K562 (cell line): ENCODE results near the gene USH2A. TPM values are rescaled to one million over a fixed set of nuclear protein-coding genes. Genes with fewer than 3 reads are reported as not detected.

Experiments used
- ATAC-seq: fragments of 200-7000 bp; cut with Tn5 transposase; 3 replicates; pipeline ENCODE4 v1.9.1; 2020; ENCODE audit warnings: moderate library complexity
- BruUV-seq: library from RNA; stranded (reverse); fragments of 400-500 nt; replicated peaks from 2 replicates; lab custom pipeline; 2021; lab: Mats Ljungman, UMichigan
- CTCF ChIA-PET: fragments of 300-600 bp; formaldehyde crosslinking; extraction: SDS; loops from one replicate; lab custom pipeline; 2021; ENCODE audit warnings: low intra/inter-chr PET ratio; lab: Yijun Ruan, JAX
- POLR2A ChIA-PET: fragments of 300-600, 350-650 bp; sonication (Branson Sonifier 250); formaldehyde crosslinking; extraction: SDS; loops from one replicate; lab custom pipeline; 2021; ENCODE audit warnings: antibody characterized with exemption, inconsistent platforms; lab: Yijun Ruan, JAX
- DNase-seq, 4 experiments: peaks; one replicate each; pipeline versions ENCODE4 v3.0.0 to v3.0.0-alpha.2; 2011 to 2018; ENCODE audit warnings: low spot score in 3 of 4, mixed read lengths in 3 of 4; ENCODE audit errors: extremely low read depth in 1 of 4
- FAIRE-seq: peaks from 2 replicates; lab custom pipeline; 2011; peaks lifted over from hg19 to GRCh38; lab: Jason Lieb, UNC
- H2AFZ ChIP-seq: 2 replicates; pipeline ENCODE4 v1.6.0; 2011; ENCODE audit warnings: low read depth, low read length, control low read depth, inconsistent platforms
- H3K27ac ChIP-seq: fragments of 200-600 bp; 3 replicates; pipeline ENCODE4 v1.8.0; 2011; ENCODE audit warnings: low read depth, mild to moderate bottlenecking, control low read depth, inconsistent platforms, low read length, moderate library complexity, mixed read lengths; ENCODE audit errors: extremely low read depth
- H3K27me3 ChIP-seq, 2 experiments: fragments of 300-600 bp in 1 of 2; 2 replicates in 1 of 2; 3 replicates in 1 of 2; pipeline versions ENCODE4 v1.6.0 to v1.8.0; 2011; ENCODE audit warnings: inconsistent platforms in 2 of 2, low read length in 2 of 2, mild to moderate bottlenecking in 1 of 2, mixed read lengths in 1 of 2, moderate library complexity in 1 of 2; ENCODE audit not compliant: control insufficient read depth in 2 of 2, insufficient read depth in 2 of 2
- H3K36me3 ChIP-seq: fragments of 300-600 bp; 3 replicates; pipeline ENCODE4 v1.8.0; 2011; ENCODE audit warnings: mild to moderate bottlenecking, low read length, inconsistent platforms; ENCODE audit not compliant: control insufficient read depth, insufficient read depth
- H3K4me1 ChIP-seq, 2 experiments: fragments of 200-600 bp in 1 of 2; replicated peaks in 1 of 2; 2 replicates in 1 of 2; 3 replicates in 1 of 2; pipeline versions ENCODE4 v1.5.1 to v1.8.0; 2011; ENCODE audit warnings: inconsistent platforms in 2 of 2, low read length in 2 of 2, mild to moderate bottlenecking in 1 of 2, mixed read lengths in 1 of 2, moderate library complexity in 1 of 2; ENCODE audit not compliant: control insufficient read depth in 2 of 2, insufficient read depth in 2 of 2
- H3K4me2 ChIP-seq: 2 replicates; pipeline ENCODE4 v1.6.1; 2011; ENCODE audit warnings: low read length, control low read depth, inconsistent platforms, mixed read lengths; ENCODE audit not compliant: insufficient read depth
- H3K4me3 ChIP-seq: fragments of 200-600 bp; sonication (generic), shearing (Covaris generic); 2 replicates; pipeline ENCODE4 v1.5.1; 2016; ENCODE audit warnings: control low read depth, inconsistent platforms
- H3K79me2 ChIP-seq: fragments of 200-600 bp; 3 replicates; pipeline ENCODE4 v1.8.0; 2011; ENCODE audit warnings: low read length, inconsistent platforms; ENCODE audit not compliant: control insufficient read depth, insufficient read depth
- H3K9ac ChIP-seq, 2 experiments: 2 replicates each; pipeline versions ENCODE4 v1.6.0 to v1.6.1; 2011; ENCODE audit warnings: low read depth in 2 of 2, low read length in 2 of 2, control low read depth in 1 of 2, inconsistent platforms in 1 of 2, mild to moderate bottlenecking in 1 of 2, mixed read lengths in 1 of 2; ENCODE audit not compliant: insufficient read depth in 1 of 2
- H3K9me1 ChIP-seq: one replicate; pipeline ENCODE4 v1.6.0; 2011; ENCODE audit warnings: inconsistent platforms, mild to moderate bottlenecking, low read length, moderate library complexity; ENCODE audit not compliant: control insufficient read depth, insufficient read depth
- H3K9me3 ChIP-seq: replicated peaks from 2 replicates; pipeline ENCODE4 v1.5.1; 2011; ENCODE audit warnings: low read depth, low read length, inconsistent platforms; ENCODE audit not compliant: control insufficient read depth, insufficient read depth
- H4K20me1 ChIP-seq: replicated peaks from 2 replicates; pipeline ENCODE4 v1.6.1; 2011; ENCODE audit warnings: low read length, inconsistent platforms, mixed read lengths; ENCODE audit not compliant: control insufficient read depth, insufficient read depth
- DEAF1 ChIP-seq: fragments of 450-650 bp; formaldehyde crosslinking; IDR thresholded peaks from 2 replicates; pipeline ENCODE4 v1.4.0; 2020; ENCODE audit warnings: mild to moderate bottlenecking, moderate library complexity
- ELK1 ChIP-seq: sonication (generic); formaldehyde crosslinking; IDR thresholded peaks from 2 replicates; pipeline ENCODE4 v1.8.1; 2022; ENCODE audit warnings: missing genetic modification reagents
- ETV6 ChIP-seq, 3 experiments: fragments of 150-350 bp in 1 of 3; sonication (generic) in 1 of 3; formaldehyde crosslinking in 1 of 3; IDR thresholded peaks; 2 replicates each; pipeline versions ENCODE4 v1.6.1 to v1.8.0; 2014 to 2022; ENCODE audit warnings: borderline replicate concordance in 2 of 3, low read depth in 2 of 3, antibody characterized with exemption in 1 of 3, low read length in 1 of 3, mild to moderate bottlenecking in 1 of 3, missing genetic modification reagents in 1 of 3
- MIER1 ChIP-seq: fragments of 450-650 bp; IDR thresholded peaks from 2 replicates; pipeline ENCODE4 v1.6.1; 2016; ENCODE audit warnings: antibody characterized with exemption, mild to moderate bottlenecking, low read depth
- MLLT1 ChIP-seq, 2 experiments: fragments of 450-650 bp; IDR thresholded peaks; 2 replicates each; pipeline ENCODE4 v1.6.1; 2016
- NBN ChIP-seq: fragments of 450-650 bp; IDR thresholded peaks from 2 replicates; pipeline ENCODE4 v1.6.1; 2016; ENCODE audit warnings: low read depth, mild to moderate bottlenecking
- TRIM28 ChIP-seq: fragments of 450-650 bp; IDR thresholded peaks from 2 replicates; pipeline ENCODE4 v1.6.1; 2017
- ZNF143 ChIP-seq: sonication (generic); formaldehyde crosslinking; IDR thresholded peaks from 2 replicates; pipeline ENCODE4 v1.9.0; 2022; ENCODE audit warnings: mild to moderate bottlenecking, missing genetic modification reagents
- ZNF384 ChIP-seq: IDR thresholded peaks from 2 replicates; pipeline ENCODE4 v1.6.1; 2012; ENCODE audit warnings: low read depth, low read length, improper control_type of control experiment
- WGBS: fragments of 100-300 bp; shearing (Covaris generic); methylation state at CpG from one replicate; pipeline ENCODE4 v1.1.6; 2016; ENCODE audit warnings: low coverage, mixed read lengths; ENCODE audit not compliant: insufficient coverage; ENCODE audit errors: missing lambda C conversion rate; 5-methylcytosine and 5-hydroxymethylcytosine counted together
- in situ Hi-C: fragments of 300-500 bp; cut with MboI; formaldehyde crosslinking; loops from 4 replicates; pipeline ENCODE4 v1.15.0; 2018; ENCODE audit warnings: inconsistent platforms, mixed read lengths
- intact Hi-C: fragments of 100-400 bp; cut with micrococcal nuclease; formaldehyde crosslinking; loops from 2 replicates; pipeline ENCODE4 v1.14.2; 2022
- polyA plus RNA-seq, 8 experiments: library from polyadenylated mRNA; depleted of rRNA in 4 of 8; stranded (reverse) in 5 of 8; unstranded in 3 of 8; fragments of >200 nt; fragmentation: Nextera tagmentation in 2 of 8; fragmentation: Illumina TruSeq in 1 of 8; extraction: Ambion mirVana in 2 of 8; extraction: Trizol in 1 of 8; gene quantifications; 2 replicates each; pipeline versions ENCODE4 v1.2.1 to v1.2.3, GENCODE V29; 2011 to 2014; ENCODE audit warnings: inconsistent platforms in 1 of 8, missing spikeins in 1 of 8
- total RNA-seq, 7 experiments: library from RNA; depleted of rRNA in 6 of 7; stranded (reverse); fragments of >200 nt in 6 of 7; fragmentation: Illumina TruSeq in 2 of 7; extraction: Trizol in 2 of 7; gene quantifications; 2 replicates each; pipeline versions ENCODE4 v1.2.1 to v1.2.3, GENCODE V29; 2011 to 2021; ENCODE audit warnings: low replicate concordance in 1 of 7

USH2A gene
- total and polyA plus RNA-seq, 9 of the 15 experiments (the other 6 are each of a cell fraction or from before 2014, with no cell fraction given): under 0.01 TPM; not detected in 7

- no peak overlapping the region for H3K9ac ChIP-seq
- no peak overlapping the region for H3K4me2 ChIP-seq
- no peak overlapping the region for H2AFZ ChIP-seq
- ChIA-PET POLR2A (no interaction called here), CTCF (no interaction called here)
- in situ Hi-C loops: no loop called here
- no peaks in the 10 kb centered on the region for H3K9me3 ChIP-seq
- no peaks in the 10 kb centered on the region for H4K20me1 ChIP-seq
- no peaks in the 10 kb centered on the region for H3K36me3 ChIP-seq
- no peaks in the 10 kb centered on the region for H3K27me3 ChIP-seq
- ATAC-seq: no peak
- intact Hi-C loops: no loop called here
- no peaks in the 10 kb centered on the region for H3K79me2 ChIP-seq
- H3K4me1 ChIP-seq: no peaks in the 10 kb centered on the region
- H3K4me3 ChIP-seq: no peak overlapping the region
- WGBS: 0% methylated on average over 3 of the region's 3 CpGs
- no peak for TF ChIP-seq NBN
- no peak for TF ChIP-seq ELK1 (CRISPR knock-in tag)
- no peak for TF ChIP-seq TRIM28
- TF ChIP-seq DEAF1: no peak
- no peak for TF ChIP-seq ZNF143 (CRISPR knock-in tag)
- no peak for TF ChIP-seq ZNF384
- no peak for TF ChIP-seq ETV6 (IDR thresholded peaks at IDR 0.05; ENCODE audit: borderline replicate concordance in 1 of 2, low read depth in 2 of 2, low read length in 1 of 2)
- no peak for TF ChIP-seq ETV6 (CRISPR knock-in tag; IDR thresholded peaks at IDR 0.05; ENCODE audit: borderline replicate concordance)
- no peak for TF ChIP-seq MLLT1 (IDR thresholded peaks at IDR 0.05)
- no peak for TF ChIP-seq MIER1
- DNase-seq: no peak
- H3K9me1 ChIP-seq: no peaks in the 10 kb centered on the region
- H3K27ac ChIP-seq: no peak overlapping the region
- FAIRE-seq: no peak
- no TSS peak for BruUV-seq
Measured at GRCh38 chr1:216075339-216075738, 347.9 kb downstream of the USH2A start.
